SK-N-SH treated with all-trans-retinoic acid at 6 μM for 48 hours (cell line): ENCODE measurements around the gene UGT1A6.

Experiments used
- ARNTL ChIP-seq: fragments of 450-650 bp; formaldehyde crosslinking; IDR thresholded peaks from 2 replicates; pipeline ENCODE4 v1.5.0; 2020; ENCODE audit warnings: low read depth, mild to moderate bottlenecking, moderate library complexity, borderline replicate concordance
- BACH2 ChIP-seq: fragments of 250-450 bp; sonication (Bioruptor Pico); IDR thresholded peaks from 2 replicates; pipeline ENCODE4 v1.9.0; 2021; ENCODE audit warnings: mild to moderate bottlenecking, borderline replicate concordance
- CREB5 ChIP-seq: fragments of 250-450 bp; sonication (Bioruptor Pico); IDR thresholded peaks from 2 replicates; pipeline ENCODE4 v1.5.1; 2020; ENCODE audit warnings: low read depth, mild to moderate bottlenecking, moderate library complexity
- ESRRG ChIP-seq: fragments of 250-450 bp; sonication (Bioruptor Pico); IDR thresholded peaks from 2 replicates; pipeline ENCODE4 v1.6.1; 2021; ENCODE audit warnings: mild to moderate bottlenecking
- OSR1 ChIP-seq: fragments of 250-450 bp; sonication (Bioruptor Pico); IDR thresholded peaks from 2 replicates; pipeline ENCODE4 v1.8.0; 2022; ENCODE audit warnings: moderate library complexity, mild to moderate bottlenecking, inconsistent platforms
- RARB ChIP-seq: fragments of 250-450 bp; sonication (Bioruptor Pico); IDR thresholded peaks from 2 replicates; pipeline ENCODE4 v1.8.0; 2021; ENCODE audit warnings: mild to moderate bottlenecking, moderate library complexity
- TCF4 ChIP-seq: fragments of 250-450 bp; sonication (Bioruptor Pico); IDR thresholded peaks from 2 replicates; pipeline ENCODE4 v1.8.0; 2021; ENCODE audit warnings: mild to moderate bottlenecking, moderate library complexity, borderline replicate concordance
- TOX ChIP-seq: fragments of 250-450 bp; sonication (Bioruptor Pico); IDR thresholded peaks from 2 replicates; pipeline ENCODE4 v1.8.0; 2021; ENCODE audit warnings: mild to moderate bottlenecking, moderate library complexity, borderline replicate concordance
- ZFP3 ChIP-seq: fragments of 250-450 bp; sonication (Bioruptor Pico); IDR thresholded peaks from 2 replicates; pipeline ENCODE4 v1.5.0; 2020; ENCODE audit warnings: mild to moderate bottlenecking, moderate library complexity
- ZFP30 ChIP-seq: fragments of 450-650 bp; formaldehyde crosslinking; IDR thresholded peaks from 2 replicates; pipeline ENCODE4 v1.5.0; 2022; ENCODE audit warnings: mild to moderate bottlenecking, moderate library complexity
- ZNF565 ChIP-seq: fragments of 450-650 bp; formaldehyde crosslinking; conservative IDR thresholded peaks from 2 replicates; pipeline ENCODE4 v1.5.0; 2020; ENCODE audit warnings: low read depth, mild to moderate bottlenecking, moderate library complexity
- ZNF70 ChIP-seq: fragments of 450-650 bp; formaldehyde crosslinking; IDR thresholded peaks from 2 replicates; pipeline ENCODE4 v1.5.0; 2020; ENCODE audit warnings: mild to moderate bottlenecking, moderate library complexity
- TF ChIP-seq, protein P1 (sequence below): fragments of 250-450 bp; sonication (Bioruptor Pico); IDR thresholded peaks from 2 replicates; pipeline ENCODE4 v1.5.1; 2021; ENCODE audit warnings: mild to moderate bottlenecking, moderate library complexity

- TF ChIP-seq OSR1 (CRISPR knock-in tag) (no peak), CREB5 (CRISPR knock-in tag) (peak; percentile 47; the same call in 1 of the 2 replicates), ZNF70 (CRISPR knock-in tag) (no peak), TCF4 (CRISPR knock-in tag) (no peak), TOX (CRISPR knock-in tag) (no peak), ZFP30 (CRISPR knock-in tag) (no peak), BACH2 (no peak), ARNTL (CRISPR knock-in tag) (no peak), RARB (CRISPR knock-in tag) (no peak), ESRRG (no peak), ZNF565 (CRISPR knock-in tag) (no peak), ZFP3 (CRISPR knock-in tag) (peak; percentile 47; the same call in 1 of the 2 replicates)
- TF ChIP-seq, protein P1, sequence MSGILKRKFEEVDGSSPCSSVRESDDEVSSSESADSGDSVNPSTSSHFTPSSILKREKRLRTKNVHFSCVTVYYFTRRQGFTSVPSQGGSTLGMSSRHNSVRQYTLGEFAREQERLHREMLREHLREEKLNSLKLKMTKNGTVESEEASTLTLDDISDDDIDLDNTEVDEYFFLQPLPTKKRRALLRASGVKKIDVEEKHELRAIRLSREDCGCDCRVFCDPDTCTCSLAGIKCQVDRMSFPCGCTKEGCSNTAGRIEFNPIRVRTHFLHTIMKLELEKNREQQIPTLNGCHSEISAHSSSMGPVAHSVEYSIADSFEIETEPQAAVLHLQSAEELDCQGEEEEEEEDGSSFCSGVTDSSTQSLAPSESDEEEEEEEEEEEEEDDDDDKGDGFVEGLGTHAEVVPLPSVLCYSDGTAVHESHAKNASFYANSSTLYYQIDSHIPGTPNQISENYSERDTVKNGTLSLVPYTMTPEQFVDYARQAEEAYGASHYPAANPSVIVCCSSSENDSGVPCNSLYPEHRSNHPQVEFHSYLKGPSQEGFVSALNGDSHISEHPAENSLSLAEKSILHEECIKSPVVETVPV = no peak
These were observed 68.5 kb downstream of the UGT1A6 start for GRCh38 chr2:233761040-233761769.
